GM23338 (cell line): Measurements from ENCODE around the gene NCAN. TPM values are rescaled to one million over a fixed set of nuclear protein-coding genes. Genes with fewer than 3 reads are reported as not detected.

Experiments
- ATAC-seq: fragments of 200-7000 bp; cut with Tn5 transposase; 3 replicates; pipeline ENCODE4 v1.9.1; 2020
- DNase-seq: peaks from one replicate; pipeline ENCODE4 v3.0.0-alpha.2; 2015; ENCODE audit warnings: low spot score
- H2AFZ ChIP-seq: fragments of 200-600 bp; sonication (generic); 2 replicates; pipeline ENCODE4 v1.8.0; 2016; ENCODE audit warnings: antibody characterized with exemption, mild to moderate bottlenecking, moderate library complexity
- H3F3A ChIP-seq: fragments of 200-600 bp; sonication (generic); replicated peaks from 2 replicates; pipeline ENCODE4 v1.8.0; 2017; ENCODE audit warnings: antibody characterized with exemption, mixed run types, low read depth
- H3K27ac ChIP-seq: fragments of 200-600 bp; sonication (generic); 2 replicates; pipeline ENCODE4 v1.6.1; 2016; ENCODE audit warnings: low read depth
- H3K27me3 ChIP-seq: fragments of 200-600 bp; sonication (generic); 2 replicates; pipeline ENCODE4 v1.8.0; 2016; ENCODE audit warnings: mild to moderate bottlenecking, mixed run types, moderate library complexity; ENCODE audit not compliant: insufficient read depth
- H3K36me3 ChIP-seq: fragments of 200-600 bp; sonication (generic); 2 replicates; pipeline ENCODE4 v1.8.0; 2016; ENCODE audit warnings: mild to moderate bottlenecking; ENCODE audit not compliant: insufficient read depth
- H3K4me1 ChIP-seq: fragments of 200-600 bp; sonication (generic); 2 replicates; pipeline ENCODE4 v1.8.0; 2016; ENCODE audit warnings: mild to moderate bottlenecking, moderate library complexity; ENCODE audit not compliant: insufficient read depth
- H3K4me2 ChIP-seq: fragments of 200-600 bp; sonication (generic); 2 replicates; pipeline ENCODE4 v1.7.1; 2017; ENCODE audit warnings: mixed run types
- H3K4me3 ChIP-seq: fragments of 200-600 bp; sonication (generic); 2 replicates; pipeline ENCODE4 v1.6.1; 2016; ENCODE audit warnings: mixed run types
- H3K79me2 ChIP-seq: fragments of 200-600 bp; sonication (generic); replicated peaks from 2 replicates; pipeline ENCODE4 v1.8.0; 2017; ENCODE audit warnings: mild to moderate bottlenecking; ENCODE audit not compliant: insufficient read depth
- H3K9me2 ChIP-seq: fragments of 200-600 bp; sonication (generic); 2 replicates; pipeline ENCODE4 v1.8.0; 2017; ENCODE audit not compliant: insufficient read depth
- H4K20me1 ChIP-seq: fragments of 200-600 bp; sonication (generic); replicated peaks from 2 replicates; pipeline ENCODE4 v1.8.0; 2017; ENCODE audit warnings: mild to moderate bottlenecking; ENCODE audit not compliant: insufficient read depth
- H3K27ac Mint-ChIP-seq: 2 replicates; pipeline ENCODE4 v1.8.0; 2020; ENCODE audit warnings: inconsistent platforms, mild to moderate bottlenecking, moderate library complexity, mixed read lengths
- H3K27me3 Mint-ChIP-seq: 3 replicates; pipeline ENCODE4 v1.8.0; 2022; ENCODE audit warnings: low read depth, mild to moderate bottlenecking, moderate library complexity, mixed read lengths, inconsistent platforms; ENCODE audit not compliant: insufficient read depth, poor library complexity
- H3K36me3 Mint-ChIP-seq: 3 replicates; pipeline ENCODE4 v1.8.0; 2021; ENCODE audit warnings: low read depth, mild to moderate bottlenecking, inconsistent platforms, moderate library complexity, mixed read lengths
- H3K4me1 Mint-ChIP-seq: 3 replicates; pipeline ENCODE4 v1.8.0; 2020; ENCODE audit warnings: mild to moderate bottlenecking, inconsistent platforms, mixed read lengths
- H3K4me3 Mint-ChIP-seq: 3 replicates; pipeline ENCODE4 v1.8.0; 2021; ENCODE audit warnings: moderate library complexity, mild to moderate bottlenecking, inconsistent platforms, mixed read lengths
- H3K9me3 Mint-ChIP-seq: 3 replicates; pipeline ENCODE4 v1.8.0; 2020; ENCODE audit warnings: moderate library complexity, mild to moderate bottlenecking, inconsistent platforms, mixed read lengths
- CREB1 ChIP-seq: fragments of 250-450 bp; sonication (Bioruptor Pico); IDR thresholded peaks from 2 replicates; pipeline ENCODE4 v1.5.0; 2020; ENCODE audit warnings: low read depth, mild to moderate bottlenecking, moderate library complexity
- CTCF ChIP-seq, 2 experiments: fragments of 200-600 bp in 1 of 2; sonication (generic) in 1 of 2; conservative IDR thresholded peaks; 2 replicates each; pipeline versions ENCODE4 v1.5.1 to v1.6.1; 2016 to 2017; ENCODE audit warnings: antibody characterized with exemption in 2 of 2, low read depth in 2 of 2, mild to moderate bottlenecking in 2 of 2, moderate library complexity in 1 of 2
- ETS1 ChIP-seq: IDR thresholded peaks from 2 replicates; pipeline ENCODE4 v1.6.1; 2016; ENCODE audit warnings: antibody characterized with exemption
- EZH2 ChIP-seq: fragments of 200-600 bp; sonication (generic); IDR thresholded peaks from one replicate; pipeline ENCODE4 v1.8.0; 2017; ENCODE audit warnings: antibody characterized with exemption, mild to moderate bottlenecking, low read depth; ENCODE audit not compliant: unreplicated experiment
- JUNB ChIP-seq: IDR thresholded peaks from one replicate; pipeline ENCODE4 v1.6.1; 2016; ENCODE audit warnings: antibody characterized with exemption; ENCODE audit not compliant: unreplicated experiment
- NANOG ChIP-seq: IDR thresholded peaks from 2 replicates; pipeline ENCODE4 v1.6.1; 2016; ENCODE audit warnings: antibody characterized with exemption, borderline replicate concordance
- POLR2AphosphoS5 ChIP-seq: IDR thresholded peaks from 2 replicates; pipeline ENCODE4 v1.6.1; 2016; ENCODE audit warnings: antibody characterized with exemption, low read depth
- REST ChIP-seq: IDR thresholded peaks from one replicate; pipeline ENCODE4 v1.6.1; 2018; ENCODE audit warnings: antibody characterized with exemption; ENCODE audit not compliant: unreplicated experiment
- STAT1 ChIP-seq: IDR thresholded peaks from one replicate; pipeline ENCODE4 v1.6.1; 2016; ENCODE audit warnings: antibody characterized with exemption; ENCODE audit not compliant: unreplicated experiment
- ZNF114 ChIP-seq: fragments of 250-450 bp; sonication (Bioruptor Pico); IDR thresholded peaks from 2 replicates; pipeline ENCODE4 v1.5.0; 2020; ENCODE audit warnings: mild to moderate bottlenecking, moderate library complexity
- ZNF331 ChIP-seq: fragments of 250-450 bp; sonication (Bioruptor Pico); IDR thresholded peaks from 2 replicates; pipeline ENCODE4 v1.5.0; 2020; ENCODE audit warnings: low read depth, mild to moderate bottlenecking, moderate library complexity
- ZNF462 ChIP-seq: fragments of 250-450 bp; sonication (Bioruptor Pico); IDR thresholded peaks from 2 replicates; pipeline ENCODE4 v1.5.0; 2020; ENCODE audit warnings: mild to moderate bottlenecking, moderate library complexity
- polyA plus RNA-seq: library from polyadenylated mRNA; unstranded; fragments of >200 nt; fragmentation: Nextera tagmentation; extraction: Ambion mirVana; gene quantifications from 2 replicates; pipeline ENCODE4 v1.2.1, GENCODE V29; 2016
- total RNA-seq: library from RNA; depleted of rRNA; stranded (reverse); fragments of >200 nt; shearing (Covaris generic); gene quantifications from 2 replicates; pipeline ENCODE4 v1.2.3, GENCODE V29; 2014

NCAN gene
- total and polyA plus RNA-seq, 2 experiments from 2014 or later = 1.8 to 9.4 TPM

GRCh38 chr19:19185853-19186740 lies 25.7 kb upstream of the NCAN start (continued):
- TF ChIP-seq ZNF462 (CRISPR knock-in tag) = no peak; the same call in 1 of the 2 replicates
- 0 out of 2 replicates have a peak, but pooled peaks have one; percentile 8 for TF ChIP-seq CREB1

GRCh38 chr19:19186742-19187141 lies 25.0 kb upstream of the NCAN start:
- H3F3A ChIP-seq = 0 out of 2 replicates have a peak, but pooled peaks cover 8% of the 10 kb centered on the region
- H3K4me1 Mint-ChIP-seq = peaks cover 5% of the 10 kb centered on the region; the same call in 2 of the 3 replicates

More at GRCh38 chr19:19186742-19187141, 25.0 kb upstream of the NCAN start:
- Histone ChIP-seq H3K4me2 (no peak overlapping the region), H3K4me1 (peaks cover 7% of the 10 kb centered on the region; the same call in 1 of the 2 replicates), H3K27ac (no peak overlapping the region), H3K79me2 (peaks cover 21% of the 10 kb centered on the region), H3K9me2 (no peaks in the 10 kb centered on the region), H3K27me3 (no peaks in the 10 kb centered on the region), H3K36me3 (no peaks in the 10 kb centered on the region), H2AFZ (no peak overlapping the region), H4K20me1 (peaks cover 15% of the 10 kb centered on the region), H3K4me3 (no peak overlapping the region)
- Mint-ChIP-seq H3K27ac (no peak overlapping the region), H3K9me3 (no peaks in the 10 kb centered on the region), H3K36me3 (peaks cover 18% of the 10 kb centered on the region), H3K4me3 (no peak overlapping the region), H3K27me3 (peaks cover 14% of the 10 kb centered on the region)
- TF ChIP-seq EZH2 = no peak
- no peak for TF ChIP-seq JUNB
- TF ChIP-seq ZNF331 (CRISPR knock-in tag) = no peak
- TF ChIP-seq CTCF (conservative IDR thresholded peaks at IDR 0.05; ENCODE audit: low read depth in 2 of 2) = no peak
- TF ChIP-seq STAT1 = no peak
- TF ChIP-seq CREB1 = no peak
- no peak for TF ChIP-seq ZNF114 (CRISPR knock-in tag)
- no peak for TF ChIP-seq ETS1
- no peak for TF ChIP-seq POLR2AphosphoS5
- no peak for TF ChIP-seq NANOG
- no peak for TF ChIP-seq REST
- DNase-seq = no peak
- ATAC-seq = no peak
